GM12878 (cell line): ENCODE results near the gene PLXND1. TPM values are rescaled to one million over a fixed set of nuclear protein-coding genes. Genes with fewer than 3 reads are reported as not detected.

ENCODE experiments used
- ATAC-seq: fragments of 200-7000 bp; cut with Tn5 transposase; 3 replicates; pipeline ENCODE4 v1.9.1; 2020; ENCODE audit warnings: mild to moderate bottlenecking, moderate library complexity
- BruUV-seq: library from RNA; stranded (reverse); fragments of 400-500 nt; replicated peaks from 2 replicates; lab custom pipeline; 2021; lab: Mats Ljungman, UMichigan
- CTCF ChIA-PET: fragments of 300-600 bp; sonication (Branson Sonifier 250); formaldehyde crosslinking; extraction: SDS; loops from one replicate; lab custom pipeline; 2021; ENCODE audit warnings: inconsistent platforms; lab: Yijun Ruan, JAX
- POLR2A ChIA-PET: fragments of 350-600 bp; formaldehyde crosslinking; extraction: SDS; loops from one replicate; lab custom pipeline; 2021; ENCODE audit warnings: inconsistent platforms; lab: Charles Lee
- RAD21 ChIA-PET: fragments of 300-600 bp; sonication (Branson Sonifier 250); formaldehyde crosslinking; loops from one replicate; lab custom pipeline; 2023; ENCODE audit warnings: antibody characterized with exemption; ENCODE audit not compliant: unreplicated experiment; lab: Charles Lee
- SMC1A ChIA-PET: fragments of 300-600 bp; sonication (Branson Sonifier 250); formaldehyde crosslinking; loops from one replicate; lab custom pipeline; 2023; ENCODE audit not compliant: unreplicated experiment, uncharacterized antibody; lab: Charles Lee
- DNase-seq: peaks from one replicate; pipeline ENCODE4 v3.0.0-alpha.2; 2011; ENCODE audit warnings: low read depth, low spot score
- FAIRE-seq: peaks from 3 replicates; lab custom pipeline; 2011; peaks lifted over from hg19 to GRCh38; lab: Jason Lieb, UNC
- H2AFZ ChIP-seq: 2 replicates; pipeline ENCODE4 v1.6.0; 2011; ENCODE audit warnings: low read depth, low read length, control low read depth; ENCODE audit not compliant: control insufficient read depth
- H3K27ac ChIP-seq: 2 replicates; pipeline ENCODE4 v1.5.1; 2011; ENCODE audit warnings: control low read depth; ENCODE audit not compliant: control insufficient read depth, insufficient read depth
- H3K27me3 ChIP-seq, 2 experiments: replicated peaks in 1 of 2; 2 replicates each; pipeline versions ENCODE4 v1.6.0 to v1.6.1; 2011; ENCODE audit warnings: low read length in 1 of 2; ENCODE audit not compliant: control insufficient read depth in 2 of 2, insufficient read depth in 2 of 2
- H3K36me3 ChIP-seq, 2 experiments: 2 replicates each; pipeline ENCODE4 v1.5.1; 2011; ENCODE audit warnings: low read length in 1 of 2; ENCODE audit not compliant: control insufficient read depth in 2 of 2, insufficient read depth in 2 of 2
- H3K4me1 ChIP-seq: 2 replicates; pipeline ENCODE4 v1.6.1; 2011; ENCODE audit warnings: mild to moderate bottlenecking, low read length, moderate library complexity, mixed read lengths; ENCODE audit not compliant: control insufficient read depth, insufficient read depth
- H3K4me2 ChIP-seq: 2 replicates; pipeline ENCODE4 v1.6.0; 2011; ENCODE audit warnings: control low read depth; ENCODE audit not compliant: control insufficient read depth, insufficient read depth
- H3K4me3 ChIP-seq: fragments of 200-600 bp; sonication (generic); 2 replicates; pipeline ENCODE4 v1.5.1; 2016
- H3K79me2 ChIP-seq: 2 replicates; pipeline ENCODE4 v1.6.0; 2011; ENCODE audit warnings: low read length; ENCODE audit not compliant: control insufficient read depth, insufficient read depth
- H3K9ac ChIP-seq: 2 replicates; pipeline ENCODE4 v1.8.0; 2011; ENCODE audit warnings: low read length, control low read depth, mixed read lengths; ENCODE audit not compliant: control insufficient read depth, insufficient read depth
- H3K9me3 ChIP-seq: replicated peaks from 3 replicates; pipeline ENCODE4 v1.5.1; 2011; ENCODE audit warnings: mild to moderate bottlenecking, low read length; ENCODE audit not compliant: control insufficient read depth, insufficient read depth
- H4K20me1 ChIP-seq: 2 replicates; pipeline ENCODE4 v1.6.0; 2011; ENCODE audit not compliant: control insufficient read depth, insufficient read depth
- RB1 ChIP-seq: fragments of 450-650 bp; formaldehyde crosslinking; IDR thresholded peaks from 2 replicates; pipeline ENCODE4 v1.6.1; 2017; ENCODE audit warnings: mild to moderate bottlenecking, borderline replicate concordance
- RUNX3 ChIP-seq: IDR thresholded peaks from 2 replicates; pipeline ENCODE4 v1.6.1; 2012; ENCODE audit warnings: low read length, inconsistent platforms
- SMC3 ChIP-seq: IDR thresholded peaks from 2 replicates; pipeline ENCODE4 v1.6.1; 2011; ENCODE audit warnings: low read length, improper control_type of control experiment, borderline replicate concordance
- SREBF2 ChIP-seq: IDR thresholded peaks from 2 replicates; pipeline ENCODE4 v1.6.1; 2012; ENCODE audit warnings: mild to moderate bottlenecking, low read length
- TAF1 ChIP-seq: IDR thresholded peaks from 2 replicates; pipeline ENCODE4 v1.6.1; 2011; ENCODE audit warnings: mild to moderate bottlenecking, low read depth, low read length, borderline replicate concordance
- TCF7 ChIP-seq: IDR thresholded peaks from 2 replicates; pipeline ENCODE4 v1.6.1; 2014; ENCODE audit warnings: antibody characterized with exemption, borderline replicate concordance
- ZZZ3 ChIP-seq: IDR thresholded peaks from 2 replicates; pipeline ENCODE4 v1.6.1; 2011; ENCODE audit warnings: low read depth; ENCODE audit not compliant: control insufficient read depth, insufficient read length
- WGBS: methylation state at CpG from one replicate; pipeline ENCODE4 v1.1.6; 2016; ENCODE audit warnings: low lambda C conversion rate; ENCODE audit not compliant: insufficient replicate concordance, insufficient coverage; ENCODE audit errors: missing lambda C conversion rate; 5-methylcytosine and 5-hydroxymethylcytosine counted together
- in situ Hi-C: fragments of 300-500 bp; cut with MboI; formaldehyde crosslinking; loops from 9 replicates; pipeline ENCODE4 v1.14.3; 2018; ENCODE audit warnings: mixed read lengths
- intact Hi-C: fragments of 100-400 bp; cut with micrococcal nuclease; formaldehyde crosslinking; loops from one replicate; pipeline ENCODE4 v1.14.2; 2022; ENCODE audit not compliant: unreplicated experiment
- polyA plus RNA-seq, 11 experiments: library from polyadenylated mRNA; depleted of rRNA in 4 of 11; unstranded in 6 of 11; stranded (reverse) in 5 of 11; fragments of >200 nt; fragmentation: Nextera tagmentation in 4 of 11; fragmentation: Illumina TruSeq in 1 of 11; extraction: Ambion mirVana in 4 of 11; extraction: Trizol in 1 of 11; gene quantifications; 1 replicate in 1 of 11; 2 replicates in 10 of 11; pipeline versions ENCODE4 v1.2.1 to v1.2.3, GENCODE V29; 2011 to 2016; ENCODE audit warnings: inconsistent platforms in 2 of 11, missing spikeins in 2 of 11, low read depth in 1 of 11
- total RNA-seq, 4 experiments: library from RNA; depleted of rRNA in 3 of 4; stranded (reverse); fragments of >200 nt in 3 of 4; fragmentation: Illumina TruSeq in 1 of 4; extraction: Trizol in 1 of 4; gene quantifications; 2 replicates each; pipeline versions ENCODE4 v1.2.1 to v1.2.3, GENCODE V29; 2013 to 2021
- TF ChIP-seq, protein P1 (sequence below): IDR thresholded peaks from 2 replicates; pipeline ENCODE4 v1.6.1; 2012; ENCODE audit warnings: improper control_type of control experiment, low read depth, low read length; ENCODE audit not compliant: insufficient replicate concordance
- TF ChIP-seq, protein P2 (sequence below): fragments of 450-650 bp; conservative IDR thresholded peaks from 2 replicates; pipeline ENCODE4 v1.6.1; 2017; ENCODE audit warnings: mild to moderate bottlenecking, moderate library complexity
- TF ChIP-seq, protein P3 (sequence below): fragments of 450-650 bp; IDR thresholded peaks from 2 replicates; pipeline ENCODE4 v1.6.1; 2017; ENCODE audit warnings: low read depth, mild to moderate bottlenecking, moderate library complexity
- TF ChIP-seq, protein P4 (sequence below), 3 experiments: IDR thresholded peaks in 2 of 3; conservative IDR thresholded peaks in 1 of 3; 2 replicates each; pipeline ENCODE4 v1.5.1; 2011; ENCODE audit warnings: low read depth in 3 of 3, low read length in 3 of 3, mild to moderate bottlenecking in 3 of 3, control low read depth in 2 of 3, moderate library complexity in 2 of 3, inconsistent platforms in 1 of 3, mixed read lengths in 1 of 3; ENCODE audit not compliant: control insufficient read depth in 2 of 3, insufficient read depth in 1 of 3; ENCODE audit errors: extremely low read depth in 1 of 3

The PLXND1 gene
- total and polyA plus RNA-seq, 10 of the 15 experiments (the other 5 are each of a cell fraction or from before 2014, with no cell fraction given) = 0.01 to 2.3 (median 0.72) TPM; not detected in 7

DNA sequence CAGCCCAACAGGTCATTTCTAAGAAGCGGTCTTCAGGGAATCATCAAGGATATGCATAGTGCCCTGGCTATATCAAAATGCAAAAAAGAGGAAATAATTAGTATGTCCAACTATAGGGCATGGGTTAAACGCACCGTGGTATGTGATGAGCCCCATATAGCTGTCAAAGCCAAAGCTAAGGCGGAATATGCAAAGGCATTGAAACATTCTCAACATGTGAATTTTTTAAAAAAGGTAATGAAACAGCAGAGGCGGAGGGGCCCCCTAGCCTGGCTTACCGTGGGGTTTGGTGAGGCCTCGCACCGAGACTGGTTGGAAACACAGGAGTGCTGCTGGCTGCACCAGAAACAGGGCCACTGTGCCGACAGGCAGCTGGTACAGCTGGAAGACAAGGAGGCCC is 23.2 kb downstream of the PLXND1 start (continued):
- no peak for TF ChIP-seq ZZZ3
- TF ChIP-seq, all 136 proteins: peak for 0

DNA sequence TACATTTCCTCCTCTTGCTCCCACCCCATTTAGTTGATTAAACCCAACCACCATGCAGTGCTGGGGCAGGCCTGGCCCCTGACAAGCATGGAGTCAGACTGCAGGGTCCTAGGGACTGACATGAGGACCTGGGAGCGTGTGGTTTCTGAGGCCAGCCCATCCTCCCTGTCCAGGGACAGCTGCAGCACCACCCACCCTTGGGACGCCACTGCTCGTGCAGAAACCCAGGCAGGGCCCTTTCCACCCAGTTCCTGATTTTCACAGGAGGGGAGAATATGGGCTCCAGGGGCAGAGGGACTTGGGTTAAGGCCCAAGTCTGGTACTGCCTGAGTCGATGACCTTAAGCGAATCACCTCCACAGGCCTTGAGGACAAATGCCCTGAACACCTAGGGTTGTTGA is 23.7 kb downstream of the PLXND1 start:
- DNase-seq (no peak), ATAC-seq (no peak), FAIRE-seq (no peak)
- H3K4me3 ChIP-seq = no peak overlapping the region
- CTCF ChIA-PET = no interaction called here
- H3K9me3 ChIP-seq = no peaks in the 10 kb centered on the region
- POLR2A ChIA-PET = no interaction called here
- no peaks in the 10 kb centered on the region for H4K20me1 ChIP-seq
- no peaks in the 10 kb centered on the region for H3K27me3 ChIP-seq
- no peak overlapping the region for H3K27ac ChIP-seq
- peaks cover 7% of the 10 kb centered on the region for H3K4me1 ChIP-seq
- no peaks in the 10 kb centered on the region for H3K36me3 ChIP-seq
- SMC1A ChIA-PET = interaction anchor here (1.3 kb wide), 1 partner anchor 92 kb away, joined by 3 read pairs; no protein-coding TSS in a partner anchor
- in situ Hi-C loops = no loop called here
- H3K4me2 ChIP-seq = no peak overlapping the region
- RAD21 ChIA-PET = no interaction called here
- WGBS = 44% methylated on average over 5 of the region's 5 CpGs
- H3K79me2 ChIP-seq = no peaks in the 10 kb centered on the region
- H2AFZ ChIP-seq = no peak overlapping the region
- intact Hi-C loops = no loop called here
- H3K9ac ChIP-seq = no peak overlapping the region
- no TSS peak for BruUV-seq
- TF ChIP-seq RB1 (no peak), SREBF2 (no peak), TAF1 (no peak), SMC3 (no peak), RUNX3 (no peak), TCF7 (no peak)
- TF ChIP-seq, protein P1, sequence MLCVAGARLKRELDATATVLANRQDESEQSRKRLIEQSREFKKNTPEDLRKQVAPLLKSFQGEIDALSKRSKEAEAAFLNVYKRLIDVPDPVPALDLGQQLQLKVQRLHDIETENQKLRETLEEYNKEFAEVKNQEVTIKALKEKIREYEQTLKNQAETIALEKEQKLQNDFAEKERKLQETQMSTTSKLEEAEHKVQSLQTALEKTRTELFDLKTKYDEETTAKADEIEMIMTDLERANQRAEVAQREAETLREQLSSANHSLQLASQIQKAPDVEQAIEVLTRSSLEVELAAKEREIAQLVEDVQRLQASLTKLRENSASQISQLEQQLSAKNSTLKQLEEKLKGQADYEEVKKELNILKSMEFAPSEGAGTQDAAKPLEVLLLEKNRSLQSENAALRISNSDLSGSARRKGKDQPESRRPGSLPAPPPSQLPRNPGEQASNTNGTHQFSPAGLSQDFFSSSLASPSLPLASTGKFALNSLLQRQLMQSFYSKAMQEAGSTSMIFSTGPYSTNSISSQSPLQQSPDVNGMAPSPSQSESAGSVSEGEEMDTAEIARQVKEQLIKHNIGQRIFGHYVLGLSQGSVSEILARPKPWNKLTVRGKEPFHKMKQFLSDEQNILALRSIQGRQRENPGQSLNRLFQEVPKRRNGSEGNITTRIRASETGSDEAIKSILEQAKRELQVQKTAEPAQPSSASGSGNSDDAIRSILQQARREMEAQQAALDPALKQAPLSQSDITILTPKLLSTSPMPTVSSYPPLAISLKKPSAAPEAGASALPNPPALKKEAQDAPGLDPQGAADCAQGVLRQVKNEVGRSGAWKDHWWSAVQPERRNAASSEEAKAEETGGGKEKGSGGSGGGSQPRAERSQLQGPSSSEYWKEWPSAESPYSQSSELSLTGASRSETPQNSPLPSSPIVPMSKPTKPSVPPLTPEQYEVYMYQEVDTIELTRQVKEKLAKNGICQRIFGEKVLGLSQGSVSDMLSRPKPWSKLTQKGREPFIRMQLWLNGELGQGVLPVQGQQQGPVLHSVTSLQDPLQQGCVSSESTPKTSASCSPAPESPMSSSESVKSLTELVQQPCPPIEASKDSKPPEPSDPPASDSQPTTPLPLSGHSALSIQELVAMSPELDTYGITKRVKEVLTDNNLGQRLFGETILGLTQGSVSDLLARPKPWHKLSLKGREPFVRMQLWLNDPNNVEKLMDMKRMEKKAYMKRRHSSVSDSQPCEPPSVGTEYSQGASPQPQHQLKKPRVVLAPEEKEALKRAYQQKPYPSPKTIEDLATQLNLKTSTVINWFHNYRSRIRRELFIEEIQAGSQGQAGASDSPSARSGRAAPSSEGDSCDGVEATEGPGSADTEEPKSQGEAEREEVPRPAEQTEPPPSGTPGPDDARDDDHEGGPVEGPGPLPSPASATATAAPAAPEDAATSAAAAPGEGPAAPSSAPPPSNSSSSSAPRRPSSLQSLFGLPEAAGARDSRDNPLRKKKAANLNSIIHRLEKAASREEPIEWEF = no peak
- TF ChIP-seq, protein P2, sequence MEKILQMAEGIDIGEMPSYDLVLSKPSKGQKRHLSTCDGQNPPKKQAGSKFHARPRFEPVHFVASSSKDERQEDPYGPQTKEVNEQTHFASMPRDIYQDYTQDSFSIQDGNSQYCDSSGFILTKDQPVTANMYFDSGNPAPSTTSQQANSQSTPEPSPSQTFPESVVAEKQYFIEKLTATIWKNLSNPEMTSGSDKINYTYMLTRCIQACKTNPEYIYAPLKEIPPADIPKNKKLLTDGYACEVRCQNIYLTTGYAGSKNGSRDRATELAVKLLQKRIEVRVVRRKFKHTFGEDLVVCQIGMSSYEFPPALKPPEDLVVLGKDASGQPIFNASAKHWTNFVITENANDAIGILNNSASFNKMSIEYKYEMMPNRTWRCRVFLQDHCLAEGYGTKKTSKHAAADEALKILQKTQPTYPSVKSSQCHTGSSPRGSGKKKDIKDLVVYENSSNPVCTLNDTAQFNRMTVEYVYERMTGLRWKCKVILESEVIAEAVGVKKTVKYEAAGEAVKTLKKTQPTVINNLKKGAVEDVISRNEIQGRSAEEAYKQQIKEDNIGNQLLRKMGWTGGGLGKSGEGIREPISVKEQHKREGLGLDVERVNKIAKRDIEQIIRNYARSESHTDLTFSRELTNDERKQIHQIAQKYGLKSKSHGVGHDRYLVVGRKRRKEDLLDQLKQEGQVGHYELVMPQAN = no peak
- TF ChIP-seq, protein P3, sequence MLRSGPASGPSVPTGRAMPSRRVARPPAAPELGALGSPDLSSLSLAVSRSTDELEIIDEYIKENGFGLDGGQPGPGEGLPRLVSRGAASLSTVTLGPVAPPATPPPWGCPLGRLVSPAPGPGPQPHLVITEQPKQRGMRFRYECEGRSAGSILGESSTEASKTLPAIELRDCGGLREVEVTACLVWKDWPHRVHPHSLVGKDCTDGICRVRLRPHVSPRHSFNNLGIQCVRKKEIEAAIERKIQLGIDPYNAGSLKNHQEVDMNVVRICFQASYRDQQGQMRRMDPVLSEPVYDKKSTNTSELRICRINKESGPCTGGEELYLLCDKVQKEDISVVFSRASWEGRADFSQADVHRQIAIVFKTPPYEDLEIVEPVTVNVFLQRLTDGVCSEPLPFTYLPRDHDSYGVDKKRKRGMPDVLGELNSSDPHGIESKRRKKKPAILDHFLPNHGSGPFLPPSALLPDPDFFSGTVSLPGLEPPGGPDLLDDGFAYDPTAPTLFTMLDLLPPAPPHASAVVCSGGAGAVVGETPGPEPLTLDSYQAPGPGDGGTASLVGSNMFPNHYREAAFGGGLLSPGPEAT = no peak
- TF ChIP-seq, protein P4, sequence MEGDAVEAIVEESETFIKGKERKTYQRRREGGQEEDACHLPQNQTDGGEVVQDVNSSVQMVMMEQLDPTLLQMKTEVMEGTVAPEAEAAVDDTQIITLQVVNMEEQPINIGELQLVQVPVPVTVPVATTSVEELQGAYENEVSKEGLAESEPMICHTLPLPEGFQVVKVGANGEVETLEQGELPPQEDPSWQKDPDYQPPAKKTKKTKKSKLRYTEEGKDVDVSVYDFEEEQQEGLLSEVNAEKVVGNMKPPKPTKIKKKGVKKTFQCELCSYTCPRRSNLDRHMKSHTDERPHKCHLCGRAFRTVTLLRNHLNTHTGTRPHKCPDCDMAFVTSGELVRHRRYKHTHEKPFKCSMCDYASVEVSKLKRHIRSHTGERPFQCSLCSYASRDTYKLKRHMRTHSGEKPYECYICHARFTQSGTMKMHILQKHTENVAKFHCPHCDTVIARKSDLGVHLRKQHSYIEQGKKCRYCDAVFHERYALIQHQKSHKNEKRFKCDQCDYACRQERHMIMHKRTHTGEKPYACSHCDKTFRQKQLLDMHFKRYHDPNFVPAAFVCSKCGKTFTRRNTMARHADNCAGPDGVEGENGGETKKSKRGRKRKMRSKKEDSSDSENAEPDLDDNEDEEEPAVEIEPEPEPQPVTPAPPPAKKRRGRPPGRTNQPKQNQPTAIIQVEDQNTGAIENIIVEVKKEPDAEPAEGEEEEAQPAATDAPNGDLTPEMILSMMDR (IDR thresholded peaks at IDR 0.05 in 2 of 3, conservative IDR thresholded peaks at IDR 0.05 in 1 of 3; ENCODE audit: control insufficient read depth in 2 of 3, extremely low read depth in 1 of 3, insufficient read depth in 1 of 3, low read depth in 3 of 3, low read length in 3 of 3) = no peak
